GM12878 (cell line): ENCODE results near the gene AOPEP. TPM values are rescaled to one million over a fixed set of nuclear protein-coding genes. Genes with fewer than 3 reads are reported as not detected.
A peak's percentile ranks its signal among the peaks of the same experiment; 100 is the strongest.

Source experiments
- ATAC-seq: fragments of 200-7000 bp; cut with Tn5 transposase; 3 replicates; pipeline ENCODE4 v1.9.1; 2020; ENCODE audit warnings: mild to moderate bottlenecking, moderate library complexity
- BruUV-seq: library from RNA; stranded (reverse); fragments of 400-500 nt; replicated peaks from 2 replicates; lab custom pipeline; 2021; lab: Mats Ljungman, UMichigan
- CTCF ChIA-PET: fragments of 300-600 bp; sonication (Branson Sonifier 250); formaldehyde crosslinking; extraction: SDS; loops from one replicate; lab custom pipeline; 2021; ENCODE audit warnings: inconsistent platforms; lab: Yijun Ruan, JAX
- POLR2A ChIA-PET: fragments of 350-600 bp; formaldehyde crosslinking; extraction: SDS; loops from one replicate; lab custom pipeline; 2021; ENCODE audit warnings: inconsistent platforms; lab: Charles Lee
- RAD21 ChIA-PET: fragments of 300-600 bp; sonication (Branson Sonifier 250); formaldehyde crosslinking; loops from one replicate; lab custom pipeline; 2023; ENCODE audit warnings: antibody characterized with exemption; ENCODE audit not compliant: unreplicated experiment; lab: Charles Lee
- SMC1A ChIA-PET: fragments of 300-600 bp; sonication (Branson Sonifier 250); formaldehyde crosslinking; loops from one replicate; lab custom pipeline; 2023; ENCODE audit not compliant: unreplicated experiment, uncharacterized antibody; lab: Charles Lee
- DNase-seq: peaks from one replicate; pipeline ENCODE4 v3.0.0-alpha.2; 2011; ENCODE audit warnings: low read depth, low spot score
- FAIRE-seq: peaks from 3 replicates; lab custom pipeline; 2011; peaks lifted over from hg19 to GRCh38; lab: Jason Lieb, UNC
- H2AFZ ChIP-seq: 2 replicates; pipeline ENCODE4 v1.6.0; 2011; ENCODE audit warnings: low read depth, low read length, control low read depth; ENCODE audit not compliant: control insufficient read depth
- H3K27ac ChIP-seq: 2 replicates; pipeline ENCODE4 v1.5.1; 2011; ENCODE audit warnings: control low read depth; ENCODE audit not compliant: control insufficient read depth, insufficient read depth
- H3K27me3 ChIP-seq, 2 experiments: replicated peaks in 1 of 2; 2 replicates each; pipeline versions ENCODE4 v1.6.0 to v1.6.1; 2011; ENCODE audit warnings: low read length in 1 of 2; ENCODE audit not compliant: control insufficient read depth in 2 of 2, insufficient read depth in 2 of 2
- H3K36me3 ChIP-seq, 2 experiments: 2 replicates each; pipeline ENCODE4 v1.5.1; 2011; ENCODE audit warnings: low read length in 1 of 2; ENCODE audit not compliant: control insufficient read depth in 2 of 2, insufficient read depth in 2 of 2
- H3K4me1 ChIP-seq: 2 replicates; pipeline ENCODE4 v1.6.1; 2011; ENCODE audit warnings: mild to moderate bottlenecking, low read length, moderate library complexity, mixed read lengths; ENCODE audit not compliant: control insufficient read depth, insufficient read depth
- H3K4me2 ChIP-seq: 2 replicates; pipeline ENCODE4 v1.6.0; 2011; ENCODE audit warnings: control low read depth; ENCODE audit not compliant: control insufficient read depth, insufficient read depth
- H3K4me3 ChIP-seq: fragments of 200-600 bp; sonication (generic); 2 replicates; pipeline ENCODE4 v1.5.1; 2016
- H3K79me2 ChIP-seq: 2 replicates; pipeline ENCODE4 v1.6.0; 2011; ENCODE audit warnings: low read length; ENCODE audit not compliant: control insufficient read depth, insufficient read depth
- H3K9ac ChIP-seq: 2 replicates; pipeline ENCODE4 v1.8.0; 2011; ENCODE audit warnings: low read length, control low read depth, mixed read lengths; ENCODE audit not compliant: control insufficient read depth, insufficient read depth
- H3K9me3 ChIP-seq: replicated peaks from 3 replicates; pipeline ENCODE4 v1.5.1; 2011; ENCODE audit warnings: mild to moderate bottlenecking, low read length; ENCODE audit not compliant: control insufficient read depth, insufficient read depth
- H4K20me1 ChIP-seq: 2 replicates; pipeline ENCODE4 v1.6.0; 2011; ENCODE audit not compliant: control insufficient read depth, insufficient read depth
- EED ChIP-seq: sonication (generic); IDR thresholded peaks from 2 replicates; pipeline ENCODE4 v1.6.1; 2016; ENCODE audit warnings: antibody characterized with exemption, low read depth
- ESRRA ChIP-seq: IDR thresholded peaks from 2 replicates; pipeline ENCODE4 v1.6.1; 2012; ENCODE audit warnings: mild to moderate bottlenecking, low read length, improper control_type of control experiment
- FOXM1 ChIP-seq: IDR thresholded peaks from 2 replicates; pipeline ENCODE4 v1.6.1; 2012; ENCODE audit warnings: low read depth, mild to moderate bottlenecking, inconsistent platforms, low read length, moderate library complexity
- KDM1A ChIP-seq: fragments of 200-600 bp; sonication (generic); IDR thresholded peaks from 2 replicates; pipeline ENCODE4 v1.6.1; 2016; ENCODE audit warnings: borderline replicate concordance
- MAX ChIP-seq: IDR thresholded peaks from 2 replicates; pipeline ENCODE4 v1.6.1; 2012; ENCODE audit warnings: low read depth, low read length, improper control_type of control experiment
- MEF2B ChIP-seq: fragments of 450-650 bp; IDR thresholded peaks from 2 replicates; pipeline ENCODE4 v1.6.1; 2018; ENCODE audit warnings: mild to moderate bottlenecking, moderate library complexity; ENCODE audit not compliant: partially characterized antibody, poor library complexity, severe bottlenecking
- NRF1 ChIP-seq: conservative IDR thresholded peaks from 2 replicates; pipeline ENCODE4 v1.6.1; 2011; ENCODE audit warnings: mild to moderate bottlenecking, low read depth, low read length, improper control_type of control experiment
- PAX5 ChIP-seq: IDR thresholded peaks from 2 replicates; pipeline ENCODE4 v1.6.1; 2011; ENCODE audit warnings: low read depth, low read length, borderline replicate concordance
- RAD51 ChIP-seq: fragments of 450-650 bp; IDR thresholded peaks from 2 replicates; pipeline ENCODE4 v1.6.1; 2016; ENCODE audit warnings: moderate library complexity, mild to moderate bottlenecking, inconsistent platforms
- RFX5 ChIP-seq: IDR thresholded peaks from 2 replicates; pipeline ENCODE4 v1.6.1; 2011; ENCODE audit warnings: low read depth, low read length, improper control_type of control experiment
- SMC3 ChIP-seq: IDR thresholded peaks from 2 replicates; pipeline ENCODE4 v1.6.1; 2011; ENCODE audit warnings: low read length, improper control_type of control experiment, borderline replicate concordance
- SP1 ChIP-seq: IDR thresholded peaks from one replicate; pipeline ENCODE4 v1.6.1; 2011; ENCODE audit warnings: low read depth, low read length
- TAF1 ChIP-seq: IDR thresholded peaks from 2 replicates; pipeline ENCODE4 v1.6.1; 2011; ENCODE audit warnings: mild to moderate bottlenecking, low read depth, low read length, borderline replicate concordance
- WGBS: methylation state at CpG from one replicate; pipeline ENCODE4 v1.1.6; 2016; ENCODE audit warnings: low lambda C conversion rate; ENCODE audit not compliant: insufficient replicate concordance, insufficient coverage; ENCODE audit errors: missing lambda C conversion rate; 5-methylcytosine and 5-hydroxymethylcytosine counted together
- in situ Hi-C: fragments of 300-500 bp; cut with MboI; formaldehyde crosslinking; loops from 9 replicates; pipeline ENCODE4 v1.14.3; 2018; ENCODE audit warnings: mixed read lengths
- intact Hi-C: fragments of 100-400 bp; cut with micrococcal nuclease; formaldehyde crosslinking; loops from one replicate; pipeline ENCODE4 v1.14.2; 2022; ENCODE audit not compliant: unreplicated experiment
- polyA plus RNA-seq, 11 experiments: library from polyadenylated mRNA; depleted of rRNA in 4 of 11; unstranded in 6 of 11; stranded (reverse) in 5 of 11; fragments of >200 nt; fragmentation: Nextera tagmentation in 4 of 11; fragmentation: Illumina TruSeq in 1 of 11; extraction: Ambion mirVana in 4 of 11; extraction: Trizol in 1 of 11; gene quantifications; 1 replicate in 1 of 11; 2 replicates in 10 of 11; pipeline versions ENCODE4 v1.2.1 to v1.2.3, GENCODE V29; 2011 to 2016; ENCODE audit warnings: inconsistent platforms in 2 of 11, missing spikeins in 2 of 11, low read depth in 1 of 11
- total RNA-seq, 4 experiments: library from RNA; depleted of rRNA in 3 of 4; stranded (reverse); fragments of >200 nt in 3 of 4; fragmentation: Illumina TruSeq in 1 of 4; extraction: Trizol in 1 of 4; gene quantifications; 2 replicates each; pipeline versions ENCODE4 v1.2.1 to v1.2.3, GENCODE V29; 2013 to 2021

Gene AOPEP
- total and polyA plus RNA-seq, 10 of the 15 experiments (the other 5 are each of a cell fraction or from before 2014, with no cell fraction given), result 2.3 to 16.9 (median 10.1) TPM

- RAD21 ChIA-PET, result interaction anchor here (0.8 to 6.2 kb wide), 14 partner anchors 10 to 460 kb away, joined by 3 to 81 read pairs (median 5); no protein-coding TSS in a partner anchor
These were observed 56.0 kb downstream of the AOPEP start for GRCh38 chr9:94782355-94783101.

More at GRCh38 chr9:94782355-94783101, 56.0 kb downstream of the AOPEP start:
- Histone ChIP-seq H3K27ac (no peak overlapping the region), H2AFZ (no peak overlapping the region; the same call in 1 of the 2 replicates), H3K4me1 (no peaks in the 10 kb centered on the region), H3K79me2 (no peaks in the 10 kb centered on the region), H3K36me3 (no peaks in the 10 kb centered on the region), H3K9ac (no peak overlapping the region), H4K20me1 (no peaks in the 10 kb centered on the region), H3K4me2 (no peak overlapping the region), H3K27me3 (no peaks in the 10 kb centered on the region), H3K9me3 (no peaks in the 10 kb centered on the region), H3K4me3 (no peak overlapping the region)
- FAIRE-seq (no peak), DNase-seq (no peak), ATAC-seq (peak; percentile 37)
- no peak for TF ChIP-seq MAX
- TF ChIP-seq NRF1, result no peak
- TF ChIP-seq PAX5, result no peak
- TF ChIP-seq KDM1A, result no peak
- TF ChIP-seq EED, result no peak
- no peak for TF ChIP-seq TAF1
- no peak for TF ChIP-seq FOXM1
- no peak for TF ChIP-seq MEF2B
- no peak for TF ChIP-seq ESRRA
- no peak for TF ChIP-seq SP1
- no peak for TF ChIP-seq RAD51
- no peak for TF ChIP-seq SMC3
- TF ChIP-seq RFX5, result no peak
- BruUV-seq, result no TSS peak
- ChIA-PET SMC1A (interaction anchor here (0.7 to 6.3 kb wide), 17 partner anchors 11 to 386 kb away, joined by 3 to 95 read pairs (median 3); no protein-coding TSS in a partner anchor), POLR2A (interaction anchor here (2.0 kb wide), 1 partner anchor 39 kb away, joined by 4 read pairs; no protein-coding TSS in a partner anchor), CTCF (interaction anchor here (0.6 to 7.5 kb wide), 25 partner anchors 16 to 1045 kb away, joined by 3 to 196 read pairs (median 4); partner anchors contain the start of gene AOPEP)
- WGBS, result 90% methylated on average over 6 of the region's 6 CpGs
- intact Hi-C loops (loop anchor here (1.0 to 10.0 kb wide), 6 partner anchors 80 to 485 kb away; no protein-coding TSS in a partner anchor), in situ Hi-C loops (loop anchor here (10.0 kb wide), 1 partner anchor 132 kb away; no protein-coding TSS in a partner anchor)
